Stimulated activated CD8-positive, alpha-beta memory T cell treated with anti-CD3 and anti-CD28 coated beads, Interleukin-15, amount 100 ng/mL, for 48 hours (primary cell): ENCODE data around the gene GNAL.
"Not testable (repeated sequence)": the region's sequence is repeated elsewhere in the genome, so short reads cannot be mapped to it uniquely, and the experiment has no call there.

Experiments used
- DNase-seq, 2 donors: peaks; one replicate each; pipeline ENCODE4 v3.0.0-alpha.2; 2020; ENCODE audit warnings: low read depth in 2 of 2

The GNAL gene

GRCh38 chr18:11688972-11689668 lies at the start of gene GNAL:
Gene GNAL, plus strand, starts transcription at chr18:11689264. Its CDS starts 300 bp downstream, at chr18:11689564.
- peak; percentile 36 to 44 for DNase-seq

DNA sequence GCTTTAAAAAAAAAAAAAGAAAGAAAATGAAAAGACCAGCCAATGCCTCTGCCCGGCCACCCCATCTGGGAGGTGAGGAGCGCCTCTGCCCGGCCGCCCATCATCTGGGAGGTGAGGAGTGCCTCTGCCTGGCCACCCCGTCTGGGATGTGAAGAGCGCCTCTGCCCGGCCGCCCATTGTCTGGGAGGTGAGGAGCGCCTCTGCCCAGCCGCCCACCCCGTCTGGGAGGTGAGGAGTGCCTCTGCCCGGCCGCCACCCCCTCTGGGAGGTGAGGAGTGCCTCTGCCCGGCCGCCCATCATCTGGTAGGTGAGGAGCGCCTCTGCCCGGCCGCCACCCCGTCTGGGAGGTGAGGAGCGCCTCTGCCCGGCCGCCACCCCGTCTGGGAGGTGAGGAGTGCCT lies 41.8 kb upstream of the GNAL start:
- not testable (repeated sequence) for DNase-seq

GRCh38 chr18:11647804-11648203 lies 41.3 kb upstream of the GNAL start:
- DNase-seq: not testable (repeated sequence)

DNA sequence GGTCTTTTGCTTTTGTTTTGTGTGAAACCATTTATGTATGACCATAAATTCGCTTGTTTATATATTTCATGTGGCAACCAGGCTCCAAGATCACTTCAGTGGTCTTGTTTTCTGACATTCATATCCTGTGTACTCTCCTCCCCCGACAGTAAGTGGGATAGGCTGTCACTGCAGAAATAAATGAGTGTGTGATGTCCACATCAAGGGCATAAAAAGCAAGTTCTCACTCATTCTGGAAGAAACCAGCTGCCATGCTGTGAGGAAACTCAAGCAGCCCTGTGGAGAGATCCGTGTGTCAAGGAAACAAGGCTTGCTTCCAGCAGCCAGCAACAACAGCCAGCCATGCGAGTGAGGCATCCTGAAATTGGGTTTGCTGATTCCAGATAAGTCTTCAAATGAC lies 39.2 kb upstream of the GNAL start:
- no peak for DNase-seq

DNA sequence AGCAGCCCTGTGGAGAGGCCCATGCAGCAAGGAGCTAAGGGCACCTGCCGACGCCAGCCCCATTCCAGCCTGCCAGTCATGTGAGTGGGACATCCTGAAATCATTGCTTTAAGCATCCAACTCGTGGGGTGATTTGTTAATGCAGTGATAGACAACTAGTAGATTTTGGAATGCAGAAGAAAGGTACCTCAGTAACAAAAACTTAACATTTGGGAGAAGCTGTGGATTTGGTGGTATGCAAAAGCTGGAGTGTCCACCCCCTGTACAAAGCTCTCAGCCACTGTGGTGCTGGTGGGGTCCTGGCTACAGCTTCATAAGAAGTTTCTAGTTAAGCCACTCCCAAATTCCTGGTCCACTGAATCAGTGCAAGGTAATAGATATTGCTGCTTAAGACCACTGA lies 37.2 kb upstream of the GNAL start:
- no peak for DNase-seq

GRCh38 chr18:11653521-11653920 lies 35.5 kb upstream of the GNAL start:
- DNase-seq: no peak

DNA sequence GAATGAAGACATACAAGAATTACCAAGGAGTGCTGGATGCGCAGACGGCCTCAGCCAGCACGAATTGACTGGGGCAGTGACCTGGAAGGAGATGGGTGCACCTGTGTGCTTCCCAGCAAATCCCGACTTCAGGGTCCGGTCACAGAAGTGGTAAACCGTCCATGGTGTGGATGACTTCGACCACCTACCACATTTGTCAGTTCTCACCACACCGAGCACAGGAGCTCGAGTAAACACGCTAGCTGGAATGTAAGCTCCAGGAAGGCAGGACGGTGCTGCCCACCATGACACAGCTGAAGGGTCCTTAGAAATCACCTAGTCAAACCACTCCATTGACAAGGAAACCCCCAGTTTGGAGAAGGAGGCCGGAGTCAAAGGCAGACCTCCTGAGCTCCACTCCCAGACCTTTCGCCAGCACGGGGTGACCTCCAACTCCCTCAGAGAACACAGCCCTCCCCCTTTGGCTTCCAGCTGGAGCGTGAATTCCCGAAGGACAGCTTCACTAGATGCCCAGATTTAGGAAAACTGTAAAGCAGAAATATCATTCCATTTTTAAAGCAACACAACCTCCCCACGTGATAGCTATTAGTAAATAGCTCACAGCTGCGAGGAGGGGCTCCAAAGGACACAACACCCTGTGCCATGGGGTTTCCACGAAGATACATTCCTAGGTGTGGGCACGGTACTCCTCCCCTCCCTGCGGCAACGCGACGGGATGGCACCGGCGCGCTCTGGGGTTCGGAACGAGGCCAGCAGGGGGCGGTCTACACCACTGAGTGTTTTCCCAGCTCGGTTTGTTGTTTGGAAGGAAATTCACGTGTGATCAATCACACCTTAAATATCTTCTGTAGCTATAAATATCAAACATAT lies 34.1 kb upstream of the GNAL start:
- DNase-seq: peak; percentile 8 to 21

- no peak for DNase-seq
These were observed 33.5 kb upstream of the GNAL start for GRCh38 chr18:11655606-11655932.

GRCh38 chr18:11657152-11657551 lies 31.9 kb upstream of the GNAL start:
- DNase-seq: no peak

DNA sequence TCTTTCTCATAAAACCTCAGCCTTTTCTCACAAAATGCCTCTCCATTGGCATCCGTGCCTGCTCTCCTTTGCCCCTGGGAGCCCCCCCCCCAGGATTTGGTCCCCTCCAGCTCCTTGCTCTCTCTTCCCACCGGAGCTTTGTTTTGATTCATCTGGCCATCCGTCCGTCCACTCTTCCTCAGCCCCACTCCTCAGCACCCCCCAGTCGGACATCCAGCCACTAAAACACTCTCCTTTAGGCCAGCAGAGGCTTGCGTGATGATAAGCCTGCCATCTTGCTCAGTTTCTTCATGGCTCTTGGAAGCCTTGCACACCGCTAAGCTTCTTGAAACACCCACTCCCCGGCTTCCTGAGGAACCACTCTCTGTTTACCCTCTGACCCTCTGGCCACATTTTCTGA lies 31.5 kb upstream of the GNAL start:
- no peak for DNase-seq

DNA sequence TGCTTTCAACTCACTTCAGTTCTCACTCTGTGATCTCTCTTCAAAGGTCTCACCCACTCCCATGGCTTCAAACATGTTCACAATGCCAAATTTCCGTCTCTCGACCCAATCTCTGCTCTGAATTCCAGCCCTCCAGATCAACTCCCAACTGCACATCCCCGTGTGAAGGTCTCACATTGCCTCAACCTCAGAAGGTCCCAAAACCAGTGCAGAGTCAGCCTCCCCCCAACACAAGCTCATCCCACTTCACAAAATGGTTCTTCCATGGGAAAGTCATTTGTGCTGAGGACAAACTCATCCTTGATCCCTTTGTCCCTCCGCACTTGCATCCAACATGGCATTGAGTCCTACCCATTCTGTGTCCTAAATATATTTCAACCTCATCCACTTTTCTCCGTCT lies 31.0 kb upstream of the GNAL start:
- DNase-seq: no peak

DNA sequence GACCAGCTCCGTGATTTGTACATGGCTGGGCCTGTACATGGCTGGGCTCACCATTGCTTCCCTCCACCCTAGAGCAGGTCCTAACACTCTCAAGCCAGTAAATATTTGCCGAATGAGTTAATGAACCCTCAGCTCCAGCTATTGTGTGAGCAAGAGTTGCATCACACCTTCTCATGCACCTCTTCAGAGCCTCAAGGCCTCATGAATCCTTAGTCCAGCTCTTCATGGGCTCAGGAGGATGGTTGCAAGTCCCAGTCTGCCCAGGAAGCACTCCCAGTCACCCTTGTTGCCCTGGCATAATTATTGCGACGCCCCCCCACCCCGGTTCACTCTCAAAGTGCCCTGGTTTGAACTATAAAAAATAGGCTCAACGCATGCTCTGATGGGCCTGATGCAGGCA lies 30.1 kb upstream of the GNAL start:
- no peak for DNase-seq

GRCh38 chr18:11660691-11661090 lies 28.4 kb upstream of the GNAL start:
- DNase-seq: no peak

GRCh38 chr18:11661430-11661829 lies 27.6 kb upstream of the GNAL start:
- no peak for DNase-seq

GRCh38 chr18:11663439-11664029 lies 25.5 kb upstream of the GNAL start:
- no peak for DNase-seq

GRCh38 chr18:11664286-11664685 lies 24.8 kb upstream of the GNAL start:
- no peak for DNase-seq

GRCh38 chr18:11665146-11665545 lies 23.9 kb upstream of the GNAL start:
- DNase-seq: no peak

DNA sequence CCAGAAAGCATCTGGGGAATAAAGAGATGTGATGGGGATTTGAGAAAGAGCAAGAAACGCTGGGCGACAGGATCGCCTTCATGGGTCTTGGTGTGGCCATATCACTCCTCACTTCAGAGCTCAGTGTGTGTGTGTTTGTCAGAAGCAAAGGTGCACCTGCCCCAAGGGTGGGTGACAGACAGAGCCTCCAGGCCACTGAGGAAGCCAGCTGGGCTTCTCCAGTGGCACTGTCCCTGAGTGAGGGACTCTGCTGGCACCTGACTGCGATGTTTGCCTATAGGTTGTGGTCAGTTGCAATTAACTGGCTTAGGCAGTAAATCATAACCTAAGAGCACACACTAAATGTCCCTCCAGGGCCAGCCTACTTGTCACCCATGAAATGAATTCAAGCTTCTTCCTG lies 23.5 kb upstream of the GNAL start:
- no peak for DNase-seq

GRCh38 chr18:11666176-11666575 lies 22.9 kb upstream of the GNAL start:
- no peak for DNase-seq

DNA sequence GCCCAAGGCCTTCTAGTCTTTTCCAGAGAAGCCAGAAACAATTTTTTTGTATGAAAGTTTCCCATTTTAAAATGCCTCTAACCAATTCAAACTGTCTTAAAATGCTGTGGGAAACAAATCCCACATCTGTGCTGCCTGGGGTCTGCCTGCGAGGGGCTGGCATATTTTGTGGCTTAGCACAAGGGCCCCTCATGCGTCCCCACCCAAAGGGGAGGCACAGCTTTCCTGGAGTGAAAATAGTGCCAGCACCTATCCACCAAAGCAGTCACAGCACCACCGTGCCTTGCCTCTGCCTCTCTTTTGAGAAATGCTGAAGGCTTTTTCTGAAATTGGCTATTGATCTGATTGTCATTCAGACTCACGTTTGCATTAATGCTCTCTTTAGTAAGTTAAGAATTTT lies 22.2 kb upstream of the GNAL start:
- DNase-seq: no peak

DNA sequence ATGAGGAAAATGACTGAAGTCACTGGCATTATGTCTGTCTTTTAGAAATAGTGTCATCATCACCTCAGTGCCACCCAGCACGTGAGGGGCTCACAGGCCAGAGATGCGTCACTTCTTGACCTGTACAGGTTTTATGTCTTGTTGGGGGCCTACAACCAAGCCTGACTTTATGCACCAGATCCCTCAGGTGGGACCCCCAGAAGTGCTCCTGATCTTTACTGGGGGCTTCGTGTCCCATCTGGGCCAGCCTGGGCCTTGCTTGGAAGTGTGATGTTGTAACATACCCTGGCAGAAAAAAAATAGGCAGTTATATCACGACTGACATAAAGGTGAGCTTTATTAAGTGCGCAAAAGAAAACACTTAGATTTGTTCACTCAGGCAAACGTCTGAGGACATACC lies 21.5 kb upstream of the GNAL start:
- no peak for DNase-seq

DNA sequence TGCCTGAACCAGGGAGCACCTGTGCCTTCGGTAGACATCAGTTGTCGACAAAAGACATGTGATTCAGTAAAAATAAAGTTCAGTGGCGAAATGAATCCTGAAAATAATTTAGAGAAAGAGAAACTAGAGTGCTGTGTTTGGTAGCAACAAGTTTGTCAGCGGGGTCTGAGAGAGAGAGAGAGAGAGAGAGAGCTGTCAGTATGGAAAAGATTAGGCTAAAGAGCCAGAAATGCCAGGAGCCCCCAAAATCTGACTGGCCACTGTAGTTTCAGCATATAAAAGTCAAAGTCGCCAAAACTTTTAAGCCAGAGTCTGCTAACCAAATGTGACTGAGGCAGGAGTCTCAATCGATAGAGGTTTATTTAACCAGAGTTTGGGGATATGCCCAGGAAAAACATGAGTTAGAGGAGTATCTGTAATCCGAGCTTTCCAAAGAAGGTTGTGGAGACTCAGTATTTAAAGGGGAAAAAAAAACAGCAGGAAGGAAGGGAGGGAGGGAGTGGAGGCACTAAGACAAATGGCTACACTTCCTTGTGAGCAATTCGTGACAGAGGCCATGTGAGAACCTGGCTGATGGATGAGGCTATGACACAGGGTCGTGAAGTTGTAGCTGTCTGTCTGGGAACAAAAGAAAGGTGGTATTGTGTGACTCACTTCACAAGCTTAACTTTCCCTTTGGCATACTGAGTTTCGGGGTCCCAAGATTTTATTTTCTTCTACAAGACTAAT lies 20.5 kb upstream of the GNAL start:
- no peak for DNase-seq
